GM19023 (cell line): ENCODE measurements around the gene C5AR1.
"Not testable (repeated sequence)": the region's sequence is repeated elsewhere in the genome, so short reads cannot be mapped to it uniquely, and the experiment has no call there.

Experiments
- ATAC-seq: cut with Tn5 transposase; IDR thresholded peaks from one replicate; pipeline ENCODE4 v1.9.1; 2021; ENCODE audit warnings: mild to moderate bottlenecking, moderate library complexity; ENCODE audit not compliant: unreplicated experiment

Gene C5AR1

DNA sequence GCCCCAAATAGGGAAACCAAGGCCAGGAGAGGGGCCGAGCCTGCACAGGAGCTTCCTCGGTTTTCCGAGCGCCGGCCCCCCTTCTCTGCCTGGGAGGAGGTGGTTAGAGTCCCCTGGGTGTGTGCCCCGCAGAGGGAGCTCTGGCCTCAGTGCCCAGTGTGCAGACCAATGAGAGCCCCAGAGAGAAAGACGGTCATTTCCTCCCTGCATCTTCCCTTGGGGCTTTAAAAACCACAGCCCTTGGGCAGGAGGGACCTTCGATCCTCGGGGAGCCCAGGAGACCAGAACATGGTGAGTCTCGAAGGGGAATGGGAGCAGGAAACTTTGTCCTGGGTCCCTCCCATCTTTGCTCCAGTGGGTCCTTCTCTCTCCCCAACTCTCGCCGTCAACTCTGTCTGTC, at the start of gene C5AR1:
TSS of gene C5AR1 (plus strand) at position 254 of the 400 bp plus-strand sequence. CDS start at position 289, 35 bp downstream.
- no peak for ATAC-seq

DNA sequence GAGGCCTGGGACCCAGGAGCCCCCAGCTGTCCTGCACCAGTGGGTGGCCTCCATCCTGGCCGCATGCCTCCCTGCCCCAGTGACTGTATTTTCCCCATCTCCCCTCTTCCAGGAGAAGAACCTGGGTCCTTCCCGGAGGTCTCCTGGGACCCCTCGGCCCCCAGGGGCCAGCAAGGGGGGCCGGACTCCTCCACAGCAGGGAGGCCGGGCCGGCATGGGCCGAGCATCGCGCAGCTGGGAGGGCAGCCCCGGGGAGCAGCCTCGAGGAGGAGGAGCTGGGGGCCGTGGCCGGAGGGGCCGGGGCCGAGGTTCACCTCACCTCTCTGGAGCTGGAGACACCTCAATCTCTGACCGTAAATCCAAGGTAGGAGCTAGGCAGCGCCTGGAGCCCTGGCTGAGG, 49.2 kb upstream of the C5AR1 start:
- no peak for ATAC-seq

DNA sequence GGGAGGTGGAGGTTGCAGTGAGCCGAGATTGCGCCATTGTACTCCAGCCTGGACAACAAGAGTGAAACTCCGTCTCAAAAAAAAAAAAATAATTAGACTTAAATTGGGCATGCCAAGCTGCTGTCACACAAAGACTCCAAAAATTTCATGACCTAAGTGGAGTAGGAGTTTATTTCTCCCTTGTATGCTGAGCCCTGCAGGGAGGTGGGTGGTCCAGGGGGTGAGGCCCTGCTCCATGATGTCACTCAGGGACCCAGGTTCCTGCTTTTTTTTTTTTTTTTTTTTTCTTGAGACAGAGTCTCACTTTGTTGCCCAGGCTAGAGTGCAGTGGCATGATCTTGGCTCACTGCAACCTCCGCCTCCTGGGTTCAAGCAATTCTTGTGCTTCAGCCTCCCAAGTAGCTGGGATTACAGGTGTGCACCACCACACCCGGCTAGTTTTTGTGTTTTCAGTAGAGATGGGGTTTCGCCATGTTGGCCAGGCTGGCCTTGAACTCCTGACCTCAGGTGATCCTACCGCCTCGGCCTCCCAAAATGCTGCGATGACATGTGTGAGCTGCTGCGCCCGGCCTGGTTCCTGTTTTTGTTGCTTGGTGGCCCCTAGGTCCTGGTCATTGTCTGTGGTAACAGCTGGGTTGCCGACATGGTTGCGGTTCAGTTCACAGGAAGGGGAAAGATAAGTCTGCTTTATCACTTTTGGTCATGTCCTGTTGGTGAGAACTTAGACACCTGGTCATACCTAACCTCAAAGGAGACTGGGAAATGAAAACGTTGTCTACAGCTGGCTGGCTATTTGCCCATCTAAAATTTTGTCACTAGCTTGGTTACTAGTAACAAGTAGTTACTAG, 47.5 kb upstream of the C5AR1 start:
- not testable (repeated sequence) for ATAC-seq

DNA sequence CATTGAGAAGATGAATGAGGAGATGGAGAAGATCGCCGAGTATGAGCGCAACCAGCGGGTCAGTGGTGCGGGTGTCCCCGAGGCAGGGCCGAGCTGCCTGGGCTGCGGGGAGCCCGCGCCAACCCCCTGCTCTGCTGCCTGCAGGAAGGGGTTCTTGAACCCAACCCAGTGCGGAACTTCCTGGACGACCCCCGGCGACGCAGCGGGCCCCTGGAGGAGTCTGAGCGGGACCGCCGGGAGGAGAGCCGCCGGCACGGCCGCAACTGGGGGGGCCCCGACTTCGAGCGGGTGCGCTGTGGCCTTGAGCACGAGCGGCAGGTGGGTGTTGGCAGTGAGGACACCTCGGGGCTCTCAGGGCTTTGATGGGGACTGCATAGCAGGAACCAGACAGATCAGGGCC, 45.0 kb upstream of the C5AR1 start:
- no peak for ATAC-seq

DNA sequence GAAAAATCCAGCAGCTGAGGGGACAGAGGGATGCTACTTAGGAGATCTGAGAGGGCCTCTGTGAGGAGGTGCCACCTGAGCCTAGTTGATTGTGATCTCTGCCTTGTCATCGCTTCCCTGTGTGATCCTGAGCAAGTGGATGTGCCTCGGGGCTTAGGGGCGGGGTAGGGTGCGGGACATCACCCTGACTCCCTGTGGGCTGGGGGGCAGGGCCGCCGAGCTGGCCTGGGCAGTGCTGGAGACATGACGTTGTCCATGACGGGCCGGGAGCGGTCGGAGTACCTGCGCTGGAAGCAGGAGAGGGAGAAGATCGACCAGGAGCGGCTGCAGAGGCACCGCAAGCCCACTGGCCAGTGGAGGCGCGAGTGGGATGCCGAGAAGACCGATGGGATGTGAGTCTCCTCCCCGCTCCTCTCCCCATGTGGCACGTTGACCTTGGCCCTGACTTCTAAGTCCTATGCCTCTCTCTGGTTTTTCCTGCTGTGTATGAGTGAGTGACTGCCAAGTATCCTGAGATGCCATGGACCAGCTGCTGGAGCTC, 43.2 kb upstream of the C5AR1 start:
- ATAC-seq: no peak

DNA sequence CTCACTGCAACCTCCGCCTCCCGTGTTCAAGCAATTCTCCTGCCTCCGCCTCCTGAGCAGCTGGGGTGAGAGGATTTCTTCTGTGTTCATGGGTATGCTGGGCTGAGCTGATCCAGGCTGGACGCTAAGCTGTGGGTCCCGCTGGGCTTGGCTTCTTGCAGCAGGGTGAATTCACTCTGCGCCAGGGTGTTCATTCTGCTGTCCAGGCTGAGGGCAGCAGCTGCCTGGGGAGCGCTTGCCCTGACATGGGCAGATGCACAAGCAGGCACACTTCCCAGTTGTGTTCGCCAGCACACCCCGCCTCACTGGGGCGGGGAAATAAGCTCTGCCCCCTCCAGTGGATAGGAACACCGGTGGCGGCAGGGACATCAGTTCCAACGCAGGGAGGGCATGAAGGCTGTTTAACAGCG, 42.3 kb upstream of the C5AR1 start:
- no peak for ATAC-seq

DNA sequence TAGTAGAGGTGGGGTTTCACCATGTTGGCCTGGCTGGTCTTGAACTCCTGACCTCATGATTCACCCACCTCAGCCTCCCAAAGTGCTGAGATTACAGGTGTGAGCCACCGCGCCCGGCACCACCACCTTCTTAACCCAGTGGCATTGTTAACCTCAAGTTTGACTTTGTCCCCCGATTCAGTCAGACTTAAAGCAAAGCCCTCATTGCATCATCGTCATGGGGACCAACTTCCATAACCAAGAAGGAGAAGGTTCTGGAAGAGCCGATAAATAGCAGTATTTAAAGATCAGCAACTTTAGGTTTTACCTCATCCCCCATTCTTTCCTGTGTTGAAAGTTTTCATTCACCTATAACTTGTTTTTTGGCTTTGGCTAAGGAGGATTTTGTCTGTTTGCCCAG, 41.6 kb upstream of the C5AR1 start:
- ATAC-seq: no peak

DNA sequence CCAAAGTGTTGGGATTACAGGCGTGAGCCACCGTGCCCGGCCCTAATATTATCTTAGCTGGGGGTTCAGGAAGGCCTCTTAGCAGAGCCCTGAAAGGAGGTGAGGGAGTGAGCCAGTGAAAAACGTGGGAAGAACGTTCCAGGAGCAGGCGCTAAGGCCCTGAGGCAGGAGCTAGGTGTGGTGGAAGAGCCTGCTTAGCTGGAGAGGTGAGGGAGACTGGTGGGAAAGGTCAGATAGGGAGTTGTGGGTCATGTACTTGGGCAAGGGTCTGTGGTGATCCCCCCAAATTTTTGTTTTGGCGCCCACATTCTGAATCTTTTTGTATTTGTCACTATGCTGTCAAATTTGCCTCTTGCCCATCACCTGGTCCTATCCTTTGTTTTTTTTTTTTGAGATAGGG, 40.1 kb upstream of the C5AR1 start:
- ATAC-seq: no peak

DNA sequence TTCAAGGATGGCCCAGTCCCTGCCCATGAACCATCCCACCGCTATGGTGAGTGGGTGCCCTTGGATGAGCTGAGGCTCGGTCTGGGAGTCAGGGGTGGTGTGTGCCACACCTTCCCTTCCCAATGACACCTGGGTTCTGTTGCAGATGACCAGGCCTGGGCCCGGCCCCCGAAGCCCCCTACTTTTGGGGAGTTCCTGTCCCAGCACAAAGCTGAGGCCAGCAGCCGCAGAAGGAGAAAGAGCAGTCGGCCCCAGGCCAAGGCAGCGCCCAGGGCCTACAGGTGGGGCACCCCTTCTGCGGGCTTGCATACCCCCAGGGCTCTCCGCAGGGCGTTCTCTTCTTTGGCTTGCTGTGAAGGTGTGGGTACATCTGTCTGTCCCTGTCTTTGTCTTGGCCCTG, 39.3 kb upstream of the C5AR1 start:
- ATAC-seq: no peak

DNA sequence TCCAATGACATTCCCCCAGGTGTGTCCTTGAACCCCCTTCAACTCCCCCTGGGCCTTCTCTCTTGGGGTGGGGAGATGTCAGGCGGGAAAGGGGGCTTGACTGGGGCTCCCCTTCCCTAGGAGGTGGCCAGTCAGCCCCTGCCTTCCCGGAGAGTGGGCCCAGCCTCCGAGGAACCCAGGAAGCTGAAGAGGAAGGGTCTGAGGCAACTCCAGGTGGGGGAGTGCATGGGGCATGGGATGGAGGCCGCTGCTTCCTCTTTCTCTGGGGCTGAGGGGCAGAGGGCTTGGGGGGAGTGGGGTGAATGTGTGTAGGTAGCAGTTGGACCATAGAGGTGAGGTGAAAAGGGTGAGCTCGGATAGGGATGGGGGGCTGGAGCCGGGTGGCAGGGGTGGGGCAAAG, 37.7 kb upstream of the C5AR1 start:
- no peak for ATAC-seq

DNA sequence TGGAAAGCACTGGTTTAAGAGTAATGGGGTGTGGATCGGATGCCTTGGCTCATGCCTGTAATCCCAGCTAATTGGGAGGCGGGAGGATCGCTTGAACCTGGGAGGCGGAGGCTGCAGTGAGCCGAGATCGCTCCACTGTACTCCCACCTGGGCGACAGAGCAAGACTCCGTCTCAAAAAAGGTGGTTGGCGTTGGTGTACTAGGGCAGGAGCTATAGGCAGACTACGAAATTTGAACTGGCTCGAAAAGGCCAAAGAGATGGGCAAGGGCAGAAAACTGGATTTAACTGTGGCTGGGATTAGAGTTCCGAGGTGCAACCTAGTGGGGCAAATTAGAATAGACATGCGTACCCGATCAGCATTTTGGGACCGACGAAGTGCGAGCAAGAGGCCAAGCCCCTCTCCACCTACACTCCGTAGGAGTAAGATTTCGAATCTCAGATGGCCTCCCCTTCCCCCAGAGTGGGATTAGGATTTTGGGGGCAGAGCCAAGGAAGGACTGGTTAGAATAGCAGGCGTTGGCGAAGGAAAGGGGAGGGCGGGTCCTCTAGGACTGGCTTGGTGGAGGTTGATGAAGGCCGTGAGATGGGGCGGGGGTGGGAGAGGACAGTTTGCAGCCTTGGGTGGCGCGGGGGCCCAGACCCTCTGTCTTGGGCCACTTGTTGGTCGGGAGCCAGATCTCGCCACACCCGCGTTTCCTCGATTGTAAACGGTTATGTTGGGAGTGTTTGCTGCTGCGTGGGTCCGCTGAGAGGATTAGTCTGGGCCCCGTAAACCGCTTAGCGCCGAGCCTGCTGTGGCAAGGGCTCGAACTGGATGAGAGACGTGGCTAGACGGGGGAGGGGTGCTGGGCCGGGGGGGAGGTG, 37.0 kb upstream of the C5AR1 start:
- no peak for ATAC-seq

DNA sequence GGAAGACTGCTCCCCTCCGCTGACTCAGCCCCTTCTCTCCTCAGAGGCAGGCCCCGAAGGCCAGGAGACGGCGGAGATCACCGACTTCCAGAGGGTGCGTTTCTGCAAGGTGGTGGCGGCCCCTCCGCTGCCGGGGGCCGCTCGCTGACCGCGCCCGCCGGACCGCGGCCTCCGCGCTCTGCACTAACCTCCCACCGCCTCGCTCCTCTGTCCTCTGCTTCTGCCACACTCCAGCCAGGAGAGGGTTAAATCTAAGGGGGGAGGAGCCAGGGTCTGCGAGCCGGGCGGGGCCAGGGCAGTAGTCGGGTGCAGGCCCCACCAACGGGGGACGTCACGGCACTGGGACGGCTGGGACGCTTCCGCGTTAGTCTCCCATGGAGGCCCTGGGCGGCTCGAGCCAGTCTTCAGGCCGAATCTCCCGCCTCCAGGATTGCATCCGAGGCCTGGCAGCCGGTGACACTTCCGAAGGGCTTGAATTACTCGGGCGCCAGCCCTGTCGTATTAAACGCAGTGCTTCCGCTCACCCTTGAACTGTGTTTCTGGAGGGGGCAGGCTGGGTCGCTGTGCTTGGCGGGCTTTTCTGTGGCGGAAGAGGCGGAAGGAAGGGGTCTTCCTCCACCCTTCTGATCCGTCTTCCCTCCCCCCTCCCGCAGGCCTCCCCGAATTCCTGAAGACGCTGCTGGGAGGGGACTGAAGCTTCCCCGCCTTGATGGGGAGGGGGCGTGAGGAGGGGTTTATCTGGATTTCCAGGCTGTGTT, 36.2 kb upstream of the C5AR1 start:
- ATAC-seq: peak; percentile 60

DNA sequence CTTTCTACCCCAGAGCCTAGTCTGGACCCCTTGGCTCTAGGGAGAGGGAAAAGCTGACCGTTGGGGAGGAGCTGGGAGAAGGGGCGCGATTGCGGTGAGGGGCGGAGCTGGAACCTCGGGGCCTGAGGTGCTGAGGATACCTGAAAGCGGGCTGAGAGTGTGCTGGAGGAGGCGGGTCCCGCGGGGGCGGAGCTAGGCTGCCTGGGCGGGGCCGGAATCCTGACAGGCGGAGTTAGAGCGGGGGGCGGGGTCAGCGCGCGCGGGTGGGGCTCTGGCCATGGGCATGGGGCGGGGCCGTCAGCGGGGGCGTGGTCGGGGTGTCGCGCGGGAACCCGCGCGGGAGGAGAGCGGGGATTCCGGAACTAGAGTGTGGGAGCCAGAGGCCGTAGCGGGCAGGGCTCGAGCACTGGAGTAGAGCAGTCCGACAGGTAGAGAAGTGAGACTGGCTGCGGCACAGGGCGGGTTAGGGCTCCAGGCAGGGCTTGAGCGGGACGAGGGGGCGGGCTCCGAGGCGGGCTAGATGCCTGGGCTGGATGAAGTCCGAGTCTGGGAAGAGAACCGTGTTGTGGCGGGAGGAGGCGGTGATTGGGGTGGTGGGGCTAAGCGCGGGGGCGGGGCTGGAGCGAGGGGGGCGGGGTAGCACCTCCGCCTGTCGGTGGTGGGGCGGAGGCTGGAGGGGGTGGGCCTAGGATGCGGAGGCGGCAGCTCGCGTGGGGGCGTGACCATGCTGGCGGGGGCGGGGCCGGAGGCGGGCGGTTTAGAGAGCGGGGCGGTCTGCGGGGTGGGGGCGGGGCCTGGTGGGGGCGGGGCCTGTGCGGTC, 35.4 kb upstream of the C5AR1 start, which contains the start of gene INAFM1:
TSS of gene INAFM1 (plus strand) at position 815 of the 820 bp plus-strand sequence. CDS start 35 bp downstream, outside the sequence.
- peak; percentile 67 for ATAC-seq

DNA sequence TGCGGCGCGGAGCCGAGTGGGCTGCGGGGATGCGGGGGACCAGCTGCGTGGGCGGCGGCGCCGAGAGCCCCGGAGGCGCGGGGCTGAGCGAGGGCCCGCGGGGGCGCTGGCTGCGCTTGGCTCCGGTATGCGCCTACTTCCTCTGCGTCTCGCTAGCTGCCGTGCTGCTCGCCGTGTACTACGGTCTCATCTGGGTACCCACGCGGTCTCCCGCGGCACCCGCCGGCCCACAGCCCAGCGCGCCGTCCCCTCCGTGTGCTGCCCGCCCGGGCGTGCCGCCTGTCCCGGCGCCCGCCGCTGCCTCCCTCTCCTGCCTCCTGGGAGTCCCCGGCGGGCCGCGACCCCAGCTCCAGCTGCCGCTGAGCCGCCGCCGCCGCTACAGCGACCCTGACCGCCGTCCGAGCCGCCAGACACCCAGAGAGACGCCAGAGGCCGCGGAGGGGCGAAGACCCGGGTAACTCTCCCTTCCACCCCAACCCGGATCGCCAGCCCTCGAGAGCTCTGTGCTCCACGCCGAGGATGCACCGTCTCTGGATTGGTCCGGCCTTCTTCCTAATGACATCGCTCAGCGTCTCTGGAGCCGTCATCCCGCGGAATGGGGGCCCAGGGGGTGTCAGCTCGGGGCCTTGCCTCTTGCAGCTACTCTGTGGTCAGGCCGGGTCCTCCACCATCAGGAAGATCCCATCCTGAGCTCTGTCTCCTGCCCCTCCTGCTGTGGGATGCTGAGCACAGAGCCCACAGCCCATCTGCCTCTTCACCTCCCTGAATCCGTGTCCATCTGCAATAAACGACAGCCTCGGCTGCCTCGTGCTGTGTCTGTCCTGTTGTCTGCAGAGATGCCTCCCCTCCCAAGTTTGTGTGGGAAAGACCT, 34.5 kb upstream of the C5AR1 start:
- peak; percentile 26 for ATAC-seq

DNA sequence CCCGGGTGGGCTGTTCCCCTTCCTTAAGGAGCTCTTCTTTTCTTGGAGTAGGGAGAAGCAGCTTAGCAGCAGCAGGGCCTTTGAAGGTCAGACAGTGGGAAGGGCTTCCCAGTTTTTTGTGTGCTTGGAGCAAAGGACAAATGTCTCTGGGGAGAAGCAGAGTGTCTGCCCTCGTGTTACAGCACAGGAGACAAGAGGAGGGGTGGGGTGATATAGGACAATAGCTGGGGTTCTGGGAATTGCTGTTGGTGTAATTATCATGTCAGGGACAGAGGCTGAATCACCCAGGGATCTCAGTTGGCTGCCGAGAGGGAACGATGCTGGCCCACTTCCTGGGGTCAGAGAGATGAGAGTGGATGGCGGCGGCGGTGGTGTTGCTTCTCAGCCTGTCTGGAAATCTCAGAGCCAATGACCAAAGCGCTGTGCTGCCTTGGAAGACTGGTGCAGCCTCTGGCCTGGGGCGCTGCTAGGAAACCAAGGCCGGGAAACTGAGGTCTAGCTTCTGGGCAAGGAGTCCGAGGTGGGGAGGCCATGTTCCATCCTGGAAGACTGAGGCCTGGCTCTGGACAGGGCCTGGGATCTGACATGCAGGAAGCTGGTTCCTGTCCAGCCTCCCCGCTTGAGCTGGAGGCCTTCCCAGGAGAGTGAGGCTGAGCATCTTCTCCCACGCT, 33.7 kb upstream of the C5AR1 start:
- ATAC-seq: no peak

DNA sequence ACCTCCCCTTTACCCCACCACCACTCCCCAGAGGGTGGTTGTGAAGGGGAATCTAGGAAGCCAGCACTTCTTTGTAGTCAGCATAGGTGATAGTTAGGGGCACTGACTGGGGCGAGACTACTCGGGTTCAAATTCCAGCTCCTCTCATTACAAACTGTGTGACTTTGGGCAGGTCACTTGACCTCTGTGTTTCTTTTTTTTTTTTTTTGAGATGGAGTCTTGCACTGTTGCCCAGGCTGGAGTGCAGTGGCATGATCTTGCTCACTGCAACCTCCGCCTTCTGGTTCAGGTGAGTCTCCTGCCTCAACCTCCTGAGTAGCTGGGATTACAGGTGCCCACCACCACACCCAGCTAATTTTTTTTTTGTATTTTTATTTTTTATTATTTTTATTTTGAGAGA, 33.1 kb upstream of the C5AR1 start:
- ATAC-seq: not testable (repeated sequence)

DNA sequence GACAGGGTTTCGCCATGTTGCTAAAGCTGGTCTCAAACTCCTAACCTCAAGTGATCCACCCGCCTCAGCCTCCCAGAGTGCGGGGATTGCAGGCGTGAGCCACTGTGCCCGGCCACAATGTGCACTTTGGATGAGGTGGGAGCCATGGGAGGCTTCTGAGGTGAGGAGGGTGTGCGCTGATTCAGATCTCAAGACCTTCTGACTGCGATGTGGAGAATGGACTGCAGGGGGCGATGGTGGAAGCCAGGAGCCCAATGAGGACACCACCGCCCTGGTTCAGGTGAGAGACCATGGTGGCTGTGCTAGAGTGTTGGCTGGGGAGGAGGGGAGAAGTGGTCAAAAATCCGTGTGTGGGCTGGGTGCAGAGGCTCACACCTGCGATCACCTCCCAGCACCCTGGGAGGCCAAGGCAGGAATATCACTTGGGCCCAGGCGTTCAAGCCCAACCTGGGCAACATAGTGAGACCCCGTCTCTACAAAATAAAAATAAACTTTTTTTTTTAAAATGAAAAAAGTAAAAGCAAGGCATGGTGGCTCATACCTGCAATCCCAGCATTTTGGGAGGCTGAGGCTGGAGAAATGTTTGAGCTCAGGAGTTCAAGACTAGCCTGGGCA, 29.4 kb upstream of the C5AR1 start:
- ATAC-seq: no peak
